Endodermal cell (in vitro differentiated cells): ENCODE data around the gene CCNJL. TPM values are rescaled to one million over a fixed set of nuclear protein-coding genes. Genes with fewer than 3 reads are reported as not detected.

Experiments
- DNase-seq: peaks from one replicate; pipeline ENCODE4 v3.0.0-alpha.2; 2017
- H3K27ac ChIP-seq: 2 replicates; pipeline ENCODE4 v1.5.1; 2013; ENCODE audit warnings: mild to moderate bottlenecking, low read depth, low read length, moderate library complexity
- H3K27me3 ChIP-seq: 2 replicates; pipeline ENCODE4 v1.6.1; 2013; ENCODE audit warnings: mild to moderate bottlenecking, low read length, moderate library complexity; ENCODE audit not compliant: insufficient read depth, control insufficient read depth, poor library complexity, severe bottlenecking
- H3K36me3 ChIP-seq: 2 replicates; pipeline ENCODE4 v1.7.0; 2013; ENCODE audit warnings: mild to moderate bottlenecking, low read length, moderate library complexity; ENCODE audit not compliant: control insufficient read depth, insufficient read depth
- H3K4me1 ChIP-seq: one replicate; pipeline ENCODE4 v1.7.0; 2013; ENCODE audit warnings: low read length; ENCODE audit not compliant: control insufficient read depth, insufficient read depth
- H3K4me3 ChIP-seq: 2 replicates; pipeline ENCODE4 v1.5.1; 2013; ENCODE audit warnings: mild to moderate bottlenecking, low read length, moderate library complexity
- H3K9ac ChIP-seq: 2 replicates; pipeline ENCODE4 v1.6.1; 2013; ENCODE audit warnings: mild to moderate bottlenecking, low read length, moderate library complexity; ENCODE audit not compliant: poor library complexity, severe bottlenecking; ENCODE audit errors: extremely low read depth
- H3K9me3 ChIP-seq: 2 replicates; pipeline ENCODE4 v1.6.1; 2013; ENCODE audit warnings: mild to moderate bottlenecking, low read length, moderate library complexity; ENCODE audit not compliant: control insufficient read depth
- H3K27ac Mint-ChIP-seq: 2 replicates; pipeline ENCODE4 v1.8.0; 2020; ENCODE audit warnings: mixed read lengths
- H3K27me3 Mint-ChIP-seq: 2 replicates; pipeline ENCODE4 v1.8.0; 2021; ENCODE audit warnings: mild to moderate bottlenecking, mixed read lengths; ENCODE audit not compliant: insufficient read depth
- H3K36me3 Mint-ChIP-seq: 2 replicates; pipeline ENCODE4 v1.8.0; 2020; ENCODE audit warnings: low read depth, mixed read lengths
- H3K4me1 Mint-ChIP-seq: 2 replicates; pipeline ENCODE4 v1.8.0; 2020; ENCODE audit warnings: mixed read lengths
- H3K4me3 Mint-ChIP-seq: 2 replicates; pipeline ENCODE4 v1.8.0; 2020; ENCODE audit warnings: mild to moderate bottlenecking, moderate library complexity, mixed read lengths
- H3K9me3 Mint-ChIP-seq: 2 replicates; pipeline ENCODE4 v1.8.0; 2020; ENCODE audit warnings: mild to moderate bottlenecking, mixed read lengths
- CTCF ChIP-seq: fragments of 200-600 bp; sonication (generic); conservative IDR thresholded peaks from 2 replicates; pipeline ENCODE4 v1.5.0; 2021; ENCODE audit warnings: antibody characterized with exemption, mild to moderate bottlenecking
- WGBS, 2 experiments: methylation state at CpG; one replicate each; pipeline versions ENCODE4 v1.1.5 to v1.1.7; 2013; ENCODE audit warnings: missing lambda C conversion rate in 2 of 2, mixed read lengths in 1 of 2; ENCODE audit not compliant: insufficient coverage in 1 of 2, insufficient read length in 1 of 2; 5-methylcytosine and 5-hydroxymethylcytosine counted together
- total RNA-seq, 2 donors: library from RNA; stranded (reverse); fragmentation: NEBNext Ultra II Directional in 1 of 2; extraction: Animal tissue kit (Norgen Biotek cat#: 25700) in 1 of 2; gene quantifications; 2 replicates in 1 of 2; 3 replicates in 1 of 2; pipeline ENCODE4 v1.2.1, GENCODE V29; 2021

The CCNJL gene
- total RNA-seq, 2 donors from 2014 or later = 14.1 to 18.7 TPM

- no peak overlapping the region for H3K27ac ChIP-seq
- peaks cover 20% of the 10 kb centered on the region for H3K36me3 Mint-ChIP-seq
- no peak overlapping the region for H3K9ac ChIP-seq
- TF ChIP-seq CTCF = no peak
- DNase-seq = no peak
- no peaks in the 10 kb centered on the region for H3K9me3 ChIP-seq
- peak overlapping the region; percentile 38 for H3K27ac Mint-ChIP-seq
- H3K36me3 ChIP-seq = no peaks in the 10 kb centered on the region
- no peaks in the 10 kb centered on the region for H3K4me1 ChIP-seq
- no peaks in the 10 kb centered on the region for H3K9me3 Mint-ChIP-seq
- no peaks in the 10 kb centered on the region for H3K27me3 ChIP-seq
- peaks cover 36% of the 10 kb centered on the region for H3K4me1 Mint-ChIP-seq
- no peaks in the 10 kb centered on the region for H3K27me3 Mint-ChIP-seq
- WGBS, 2 experiments = 90 to 91% methylated on average over 4 of the region's 4 CpGs
- no peak overlapping the region for H3K4me3 ChIP-seq
- H3K4me3 Mint-ChIP-seq = no peak overlapping the region
Observed at GRCh38 chr5:160270704-160271103, 41.7 kb downstream of the CCNJL start.

GRCh38 chr5:160269017-160269416 lies 43.3 kb downstream of the CCNJL start:
- Mint-ChIP-seq H3K27me3 (no peaks in the 10 kb centered on the region), H3K36me3 (peaks cover 10% of the 10 kb centered on the region), H3K4me1 (peaks cover 32% of the 10 kb centered on the region), H3K27ac (no peak overlapping the region), H3K4me3 (no peak overlapping the region), H3K9me3 (no peaks in the 10 kb centered on the region)
- Histone ChIP-seq H3K9ac (no peak overlapping the region), H3K9me3 (no peaks in the 10 kb centered on the region), H3K4me3 (no peak overlapping the region), H3K36me3 (no peaks in the 10 kb centered on the region), H3K27me3 (no peaks in the 10 kb centered on the region), H3K4me1 (no peaks in the 10 kb centered on the region), H3K27ac (peak overlapping the region; percentile 40)
- WGBS, 2 experiments = 88 to 91% methylated on average over 10 of the region's 10 CpGs
- DNase-seq = no peak
- no peak for TF ChIP-seq CTCF

- Histone ChIP-seq H3K4me3 (no peak overlapping the region), H3K9ac (no peak overlapping the region), H3K9me3 (no peaks in the 10 kb centered on the region), H3K36me3 (no peaks in the 10 kb centered on the region), H3K27me3 (no peaks in the 10 kb centered on the region), H3K4me1 (no peaks in the 10 kb centered on the region), H3K27ac (no peak overlapping the region)
- no peak overlapping the region for H3K4me3 Mint-ChIP-seq
- peaks cover 32% of the 10 kb centered on the region for H3K4me1 Mint-ChIP-seq
- no peaks in the 10 kb centered on the region for H3K27me3 Mint-ChIP-seq
- H3K36me3 Mint-ChIP-seq = peaks cover 10% of the 10 kb centered on the region
- no peak for DNase-seq
- no peaks in the 10 kb centered on the region for H3K9me3 Mint-ChIP-seq
- TF ChIP-seq CTCF = no peak
- 91 to 96% methylated on average over 4 to 5 of the region's 5 CpGs for whole genome bisulfite sequencing, 2 experiments
- H3K27ac Mint-ChIP-seq = no peak overlapping the region
Observed at GRCh38 chr5:160268121-160268520, 44.2 kb downstream of the CCNJL start.
